A549 (cell line): ENCODE results near the gene SPATA9.

ENCODE experiments used
- CHD4 ChIP-seq: fragments of 200-600 bp; sonication (generic); IDR thresholded peaks from 2 replicates; pipeline ENCODE4 v1.6.1; 2016; ENCODE audit warnings: antibody characterized with exemption, mild to moderate bottlenecking, borderline replicate concordance
- CTCF ChIP-seq: fragments of >200 bp; sonication (Bioruptor Twin); formaldehyde crosslinking; IDR thresholded peaks from 3 replicates; pipeline ENCODE4 v1.5.1; 2016
- JUN ChIP-seq, 2 experiments: fragments of >200 bp; sonication (Bioruptor Twin); formaldehyde crosslinking; IDR thresholded peaks; 2 replicates in 1 of 2; 3 replicates in 1 of 2; pipeline ENCODE4 v1.6.1; 2016 to 2017
- MAZ ChIP-seq: fragments of 150-350 bp; IDR thresholded peaks from 2 replicates; pipeline ENCODE4 v1.6.1; 2014; ENCODE audit warnings: antibody characterized with exemption, low read depth, low read length, borderline replicate concordance
- RCOR1 ChIP-seq: fragments of 150-350 bp; IDR thresholded peaks from 2 replicates; pipeline ENCODE4 v1.6.1; 2014; ENCODE audit warnings: antibody characterized with exemption, low read length, low read depth
- REST ChIP-seq: fragments of 200-600 bp; sonication (generic); IDR thresholded peaks from 2 replicates; pipeline ENCODE4 v1.6.1; 2016; ENCODE audit warnings: antibody characterized with exemption, mild to moderate bottlenecking, moderate library complexity

- TF ChIP-seq MAZ (no peak), CTCF (no peak), JUN (IDR thresholded peaks at IDR 0.05) (no peak), CHD4 (no peak), RCOR1 (no peak), REST (no peak)
These were observed 7.5 kb upstream of the SPATA9 start for GRCh38 chr5:95690333-95690732.
